BJ (cell line): Measurements from ENCODE around the gene MAP1LC3B2. TPM values are rescaled to one million over a fixed set of nuclear protein-coding genes. Genes with fewer than 3 reads are reported as not detected.

ENCODE experiments used
- CTCF ChIA-PET: fragments of 350-600 bp; formaldehyde crosslinking; extraction: SDS; loops from one replicate; lab custom pipeline; 2021; ENCODE audit warnings: antibody characterized with exemption, inconsistent platforms; lab: Yijun Ruan, JAX
- POLR2A ChIA-PET: fragments of 300-600 bp; sonication (Branson Sonifier 250); formaldehyde crosslinking; extraction: SDS; loops from one replicate; lab custom pipeline; 2021; ENCODE audit warnings: antibody characterized with exemption; lab: Charles Lee
- DNase-seq: peaks from one replicate; pipeline ENCODE4 v3.0.0-alpha.2; 2011; ENCODE audit warnings: low read depth
- H3K27me3 ChIP-seq: 2 replicates; pipeline ENCODE4 v1.6.0; 2011; ENCODE audit warnings: low read length; ENCODE audit not compliant: control insufficient read depth, insufficient read depth
- H3K36me3 ChIP-seq: 2 replicates; pipeline ENCODE4 v1.5.1; 2011; ENCODE audit warnings: low read length; ENCODE audit not compliant: control insufficient read depth, insufficient read depth
- H3K4me3 ChIP-seq: 2 replicates; pipeline ENCODE4 v1.5.1; 2011; ENCODE audit warnings: low read depth, mild to moderate bottlenecking, control low read depth, low read length
- CTCF ChIP-seq: IDR thresholded peaks from 2 replicates; pipeline ENCODE4 v1.5.1; 2011; ENCODE audit warnings: low read depth, mild to moderate bottlenecking, control low read depth, inconsistent platforms, low read length, moderate library complexity; ENCODE audit not compliant: insufficient read depth
- polyA plus RNA-seq: library from polyadenylated mRNA; depleted of rRNA; stranded (reverse); fragments of >200 nt; gene quantifications from 2 replicates; pipeline ENCODE4 v1.2.3, GENCODE V29; 2011

Gene MAP1LC3B2
- polyA plus RNA-seq, 1 experiment, result 1.6 TPM

DNA sequence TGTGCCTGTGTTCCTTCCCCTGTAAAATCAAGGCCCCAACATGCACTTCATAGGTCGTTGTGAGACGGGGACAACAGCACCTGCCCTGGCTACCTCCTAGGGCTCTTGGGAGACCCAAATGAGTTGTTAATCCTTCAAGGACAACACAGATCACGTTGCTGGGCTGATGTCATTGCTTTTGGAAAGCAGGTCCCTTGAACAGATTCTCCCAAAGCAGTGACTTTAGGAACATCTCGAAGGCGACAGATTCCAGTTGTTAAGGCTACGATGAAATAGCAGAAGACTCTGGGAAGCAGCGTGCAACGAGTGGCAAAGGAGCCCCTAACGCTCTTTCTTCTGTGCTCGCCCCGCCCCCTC lies 26.2 kb upstream of the MAP1LC3B2 start:
- Histone ChIP-seq H3K27me3 (no peaks in the 10 kb centered on the region), H3K36me3 (no peaks in the 10 kb centered on the region), H3K4me3 (peak overlapping the region; percentile 50; the same call in 1 of the 2 replicates)
- no peak for DNase-seq
- POLR2A ChIA-PET, result interaction anchor here (0.7 kb wide), 1 partner anchor 151 kb away, joined by 11 read pairs; no protein-coding TSS in a partner anchor
- TF ChIP-seq CTCF, result no peak
- CTCF ChIA-PET, result interaction anchor here (1.3 kb wide), 1 partner anchor 255 kb away, joined by 3 read pairs; no protein-coding TSS in a partner anchor

GRCh38 chr12:116533343-116534251 lies 25.6 kb upstream of the MAP1LC3B2 start:
- CTCF ChIA-PET, result interaction anchor here (1.0 to 1.3 kb wide), 2 partner anchors 66 to 256 kb away, joined by 3 read pairs; no protein-coding TSS in a partner anchor
- POLR2A ChIA-PET, result interaction anchor here (0.7 kb wide), 1 partner anchor 152 kb away, joined by 11 read pairs; no protein-coding TSS in a partner anchor
- Histone ChIP-seq H3K36me3 (no peaks in the 10 kb centered on the region), H3K27me3 (no peaks in the 10 kb centered on the region), H3K4me3 (peak overlapping the region; percentile 50)
- TF ChIP-seq CTCF, result no peak
- DNase-seq, result no peak

GRCh38 chr12:116534311-116535121 lies 24.7 kb upstream of the MAP1LC3B2 start:
- ChIA-PET POLR2A (no interaction called here), CTCF (interaction anchor here (1.0 kb wide), 1 partner anchor 66 kb away, joined by 3 read pairs; no protein-coding TSS in a partner anchor)
- TF ChIP-seq CTCF, result no peak
- DNase-seq, result no peak
- no peaks in the 10 kb centered on the region for H3K36me3 ChIP-seq
- H3K27me3 ChIP-seq, result no peaks in the 10 kb centered on the region
- H3K4me3 ChIP-seq, result peak overlapping the region; percentile 50

- no peak for DNase-seq
- H3K27me3 ChIP-seq, result no peaks in the 10 kb centered on the region
- H3K36me3 ChIP-seq, result no peaks in the 10 kb centered on the region
- no peak overlapping the region for H3K4me3 ChIP-seq
- ChIA-PET POLR2A (interaction anchor here (0.6 kb wide), 1 partner anchor 26 kb away, joined by 6 read pairs; no protein-coding TSS in a partner anchor), CTCF (interaction anchor here (0.6 kb wide), 1 partner anchor 165 kb away, joined by 3 read pairs; no protein-coding TSS in a partner anchor)
- no peak for TF ChIP-seq CTCF
These were observed 23.9 kb upstream of the MAP1LC3B2 start for GRCh38 chr12:116535241-116535640.
